GM19238 (cell line): Measurements from ENCODE around the gene GUCY2C.
"Not testable (repeated sequence)": the region's sequence is repeated elsewhere in the genome, so short reads cannot be mapped to it uniquely, and the experiment has no call there.

Source experiments
- DNase-seq: peaks from one replicate; pipeline ENCODE4 v3.0.0; 2011; ENCODE audit warnings: low spot score; ENCODE audit not compliant: insufficient read length

Gene GUCY2C

GRCh38 chr12:14682231-14682630 lies 14.2 kb downstream of the GUCY2C start:
- not testable (repeated sequence) for DNase-seq

GRCh38 chr12:14681625-14682024 lies 14.8 kb downstream of the GUCY2C start:
- DNase-seq = no peak

GRCh38 chr12:14681190-14681589 lies 15.2 kb downstream of the GUCY2C start:
- no peak for DNase-seq

GRCh38 chr12:14678547-14679150 lies 17.8 kb downstream of the GUCY2C start:
- no peak for DNase-seq

- no peak for DNase-seq
These were observed 27.8 kb downstream of the GUCY2C start for GRCh38 chr12:14668591-14668990.

GRCh38 chr12:14665354-14666348 lies 30.7 kb downstream of the GUCY2C start:
- DNase-seq = no peak

- DNase-seq = no peak
These were observed 31.9 kb downstream of the GUCY2C start for GRCh38 chr12:14664434-14665023.

GRCh38 chr12:14663002-14663401 lies 33.4 kb downstream of the GUCY2C start:
- no peak for DNase-seq

- DNase-seq = no peak
These were observed 39.6 kb downstream of the GUCY2C start for GRCh38 chr12:14656846-14657245.

- no peak for DNase-seq
These were observed 41.1 kb downstream of the GUCY2C start for GRCh38 chr12:14655284-14655683.

GRCh38 chr12:14654842-14655241 lies 41.6 kb downstream of the GUCY2C start:
- DNase-seq = no peak

- no peak for DNase-seq
These were observed 42.0 kb downstream of the GUCY2C start for GRCh38 chr12:14654416-14654815.

GRCh38 chr12:14652483-14652882 lies 43.9 kb downstream of the GUCY2C start:
- no peak for DNase-seq

GRCh38 chr12:14651371-14651770 lies 45.0 kb downstream of the GUCY2C start:
- no peak for DNase-seq

GRCh38 chr12:14650789-14651188 lies 45.6 kb downstream of the GUCY2C start:
- no peak for DNase-seq

- DNase-seq = no peak
These were observed 49.2 kb downstream of the GUCY2C start for GRCh38 chr12:14647028-14647750.

- no peak for DNase-seq
These were observed 53.1 kb downstream of the GUCY2C start for GRCh38 chr12:14643251-14643650.

- no peak for DNase-seq
These were observed 58.3 kb downstream of the GUCY2C start for GRCh38 chr12:14638066-14638465.

GRCh38 chr12:14635776-14636175 lies 60.6 kb downstream of the GUCY2C start:
- no peak for DNase-seq

- DNase-seq = no peak
These were observed 65.6 kb downstream of the GUCY2C start for GRCh38 chr12:14630793-14631192.
